ENCODE data around the gene TMEM14B. TPM values are rescaled to one million over a fixed set of nuclear protein-coding genes. Genes with fewer than 3 reads are reported as not detected.

The TMEM14B gene
- polyA plus RNA-seq, 1 experiment: 148 TPM

GRCh38 chr6:10771371-10771894 lies 23.8 kb downstream of the TMEM14B start:
- DNase-seq (ENCODE audit: low read depth, low spot score): no peak
- ChIA-PET POLR2A (no interaction called here), CTCF (interaction anchor here (1.1 kb wide), 1 partner anchor 293 kb away, joined by 3 read pairs; no protein-coding TSS in a partner anchor)
- Histone ChIP-seq H3K9me3 (ENCODE audit: control insufficient read depth, insufficient read depth, low read length) (no peaks in the 10 kb centered on the region), H3K4me3 (ENCODE audit: low read depth, low read length) (no peak overlapping the region), H3K27me3 (ENCODE audit: control insufficient read depth, insufficient read depth, low read length) (no peaks in the 10 kb centered on the region), H3K27ac (ENCODE audit: low read depth, low read length) (no peak overlapping the region)
- TF ChIP-seq, protein P1, sequence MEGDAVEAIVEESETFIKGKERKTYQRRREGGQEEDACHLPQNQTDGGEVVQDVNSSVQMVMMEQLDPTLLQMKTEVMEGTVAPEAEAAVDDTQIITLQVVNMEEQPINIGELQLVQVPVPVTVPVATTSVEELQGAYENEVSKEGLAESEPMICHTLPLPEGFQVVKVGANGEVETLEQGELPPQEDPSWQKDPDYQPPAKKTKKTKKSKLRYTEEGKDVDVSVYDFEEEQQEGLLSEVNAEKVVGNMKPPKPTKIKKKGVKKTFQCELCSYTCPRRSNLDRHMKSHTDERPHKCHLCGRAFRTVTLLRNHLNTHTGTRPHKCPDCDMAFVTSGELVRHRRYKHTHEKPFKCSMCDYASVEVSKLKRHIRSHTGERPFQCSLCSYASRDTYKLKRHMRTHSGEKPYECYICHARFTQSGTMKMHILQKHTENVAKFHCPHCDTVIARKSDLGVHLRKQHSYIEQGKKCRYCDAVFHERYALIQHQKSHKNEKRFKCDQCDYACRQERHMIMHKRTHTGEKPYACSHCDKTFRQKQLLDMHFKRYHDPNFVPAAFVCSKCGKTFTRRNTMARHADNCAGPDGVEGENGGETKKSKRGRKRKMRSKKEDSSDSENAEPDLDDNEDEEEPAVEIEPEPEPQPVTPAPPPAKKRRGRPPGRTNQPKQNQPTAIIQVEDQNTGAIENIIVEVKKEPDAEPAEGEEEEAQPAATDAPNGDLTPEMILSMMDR (IDR thresholded peaks at IDR 0.05; ENCODE audit: low read depth, low read length): no peak

GRCh38 chr6:10778230-10778629 lies 30.6 kb downstream of the TMEM14B start:
- ChIA-PET CTCF (no interaction called here), POLR2A (no interaction called here)
- DNase-seq (ENCODE audit: low read depth, low spot score): no peak

GRCh38 chr6:10779076-10779475 lies 31.5 kb downstream of the TMEM14B start:
- TF ChIP-seq, protein P1 (IDR thresholded peaks at IDR 0.05; ENCODE audit: low read depth, low read length): no peak
- ChIA-PET CTCF (interaction anchor here (0.9 kb wide), 1 partner anchor 300 kb away, joined by 3 read pairs; no protein-coding TSS in a partner anchor), POLR2A (no interaction called here)
- Histone ChIP-seq H3K9me3 (ENCODE audit: control insufficient read depth, insufficient read depth, low read length) (no peaks in the 10 kb centered on the region), H3K27me3 (ENCODE audit: control insufficient read depth, insufficient read depth, low read length) (no peaks in the 10 kb centered on the region), H3K4me3 (ENCODE audit: low read depth, low read length) (no peak overlapping the region), H3K27ac (ENCODE audit: low read depth, low read length) (no peak overlapping the region)
- DNase-seq (ENCODE audit: low read depth, low spot score): no peak

More at GRCh38 chr6:10778230-10778629, 30.6 kb downstream of the TMEM14B start:
- no peak overlapping the region for H3K27ac ChIP-seq (ENCODE audit: low read depth, low read length)
- no peaks in the 10 kb centered on the region for H3K27me3 ChIP-seq (ENCODE audit: control insufficient read depth, insufficient read depth, low read length)
- no peak overlapping the region for H3K4me3 ChIP-seq (ENCODE audit: low read depth, low read length)
- H3K9me3 ChIP-seq (ENCODE audit: control insufficient read depth, insufficient read depth, low read length): no peaks in the 10 kb centered on the region
- TF ChIP-seq, protein P1 (IDR thresholded peaks at IDR 0.05; ENCODE audit: low read depth, low read length): no peak

DNA sequence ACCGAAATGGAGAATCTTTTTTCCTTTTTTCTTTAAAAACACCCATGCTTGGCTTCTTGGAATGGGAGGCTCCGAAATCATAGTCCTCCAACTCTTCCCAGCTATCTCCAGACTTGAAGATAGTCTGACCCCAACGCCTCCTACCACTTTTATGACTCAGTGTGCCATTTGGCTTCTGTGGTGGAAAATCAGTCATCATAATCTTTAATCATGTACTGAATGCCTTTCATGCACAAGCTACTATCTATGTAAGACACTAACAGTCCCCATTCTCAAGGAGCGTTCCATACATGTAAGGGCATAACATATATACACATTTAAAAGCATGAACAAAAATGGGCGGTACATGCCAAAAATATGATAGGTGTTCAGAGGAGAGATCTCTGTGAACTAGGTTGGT lies 44.1 kb downstream of the TMEM14B start:
- H3K27me3 ChIP-seq (ENCODE audit: control insufficient read depth, insufficient read depth, low read length): no peaks in the 10 kb centered on the region
- no peak overlapping the region for H3K27ac ChIP-seq (ENCODE audit: low read depth, low read length)
- TF ChIP-seq, protein P1 (IDR thresholded peaks at IDR 0.05; ENCODE audit: low read depth, low read length): no peak
- ChIA-PET CTCF (no interaction called here), POLR2A (no interaction called here)
- no peak overlapping the region for H3K4me3 ChIP-seq (ENCODE audit: low read depth, low read length)
- no peak for DNase-seq (ENCODE audit: low read depth, low spot score)
- no peaks in the 10 kb centered on the region for H3K9me3 ChIP-seq (ENCODE audit: control insufficient read depth, insufficient read depth, low read length)

DNA sequence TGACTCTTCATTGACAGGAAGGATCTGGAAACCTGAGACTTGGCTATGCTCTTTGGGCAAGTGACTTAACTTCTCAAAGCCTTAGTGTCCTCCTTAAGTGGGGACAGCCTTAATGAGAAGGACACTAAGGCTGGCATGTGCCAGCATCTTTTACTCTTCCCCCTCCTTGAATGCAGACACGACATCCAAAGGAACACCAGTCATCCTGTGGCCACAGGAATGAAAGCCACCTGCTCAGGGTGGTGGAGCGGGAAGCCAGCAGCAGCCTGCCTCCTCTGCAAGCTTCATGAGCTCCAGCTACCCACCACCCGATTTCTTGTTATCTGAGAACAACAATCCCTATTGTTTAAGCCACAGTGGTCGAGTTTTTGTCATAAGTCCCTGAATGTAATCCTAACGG lies 44.5 kb downstream of the TMEM14B start:
- no peaks in the 10 kb centered on the region for H3K9me3 ChIP-seq (ENCODE audit: control insufficient read depth, insufficient read depth, low read length)
- H3K27ac ChIP-seq (ENCODE audit: low read depth, low read length): no peak overlapping the region
- ChIA-PET POLR2A (no interaction called here), CTCF (interaction anchor here (1.5 to 2.0 kb wide), 2 partner anchors 10 to 314 kb away, joined by 5 to 10 read pairs; no protein-coding TSS in a partner anchor)
- H3K27me3 ChIP-seq (ENCODE audit: control insufficient read depth, insufficient read depth, low read length): no peaks in the 10 kb centered on the region
- DNase-seq (ENCODE audit: low read depth, low spot score): no peak
- H3K4me3 ChIP-seq (ENCODE audit: low read depth, low read length): no peak overlapping the region
- TF ChIP-seq, protein P1 (IDR thresholded peaks at IDR 0.05; ENCODE audit: low read depth, low read length): no peak

All from AG04450 (cell line).